Natural killer cell (primary cell): Measurements from ENCODE around the gene BAHD1. TPM values are rescaled to one million over a fixed set of nuclear protein-coding genes. Genes with fewer than 3 reads are reported as not detected.

ENCODE experiments used
- ATAC-seq, 3 donors: fragments of 150-1000 bp in 2 of 3; fragments of 200-7000 bp in 1 of 3; cut with Tn5 transposase; 1 replicate in 1 of 3; 2 replicates in 2 of 3; pipeline ENCODE4 v1.10.0; 2021; ENCODE audit warnings: mild to moderate bottlenecking in 2 of 3, moderate library complexity in 2 of 3
- DNase-seq, 2 donors: peaks; one replicate each; pipeline versions ENCODE4 v3.0.0 to v3.0.0-alpha.2; 2013 to 2021; ENCODE audit warnings: mixed read lengths in 1 of 2
- H3K27ac ChIP-seq: one replicate; pipeline ENCODE4 v1.5.1; 2013; ENCODE audit warnings: mild to moderate bottlenecking, low read length
- H3K27me3 ChIP-seq: one replicate; pipeline ENCODE4 v1.6.1; 2013; ENCODE audit warnings: low read length; ENCODE audit not compliant: control insufficient read depth, insufficient read depth
- H3K36me3 ChIP-seq: one replicate; pipeline ENCODE4 v1.6.1; 2013; ENCODE audit warnings: low read length; ENCODE audit not compliant: control insufficient read depth, insufficient read depth
- H3K4me1 ChIP-seq: one replicate; pipeline ENCODE4 v1.6.1; 2013; ENCODE audit warnings: low read length; ENCODE audit not compliant: control insufficient read depth, insufficient read depth
- H3K4me3 ChIP-seq: one replicate; pipeline ENCODE4 v1.5.1; 2013; ENCODE audit warnings: low read length
- H3K9me3 ChIP-seq: one replicate; pipeline ENCODE4 v1.6.1; 2013; ENCODE audit warnings: low read length; ENCODE audit not compliant: control insufficient read depth, insufficient read depth
- H3K27ac Mint-ChIP-seq, 2 donors: one replicate each; pipeline ENCODE4 v1.8.0; 2022; ENCODE audit warnings: mild to moderate bottlenecking in 2 of 2, mixed read lengths in 2 of 2, moderate library complexity in 1 of 2
- H3K27me3 Mint-ChIP-seq, 2 donors: one replicate each; pipeline ENCODE4 v1.8.0; 2022; ENCODE audit warnings: low read depth in 2 of 2, mixed read lengths in 2 of 2
- H3K36me3 Mint-ChIP-seq: one replicate; pipeline ENCODE4 v1.8.0; 2022; ENCODE audit warnings: mixed read lengths
- H3K4me1 Mint-ChIP-seq, 2 donors: one replicate each; pipeline ENCODE4 v1.8.0; 2022; ENCODE audit warnings: mixed read lengths in 2 of 2
- H3K4me3 Mint-ChIP-seq: one replicate; pipeline ENCODE4 v1.8.0; 2022; ENCODE audit warnings: mild to moderate bottlenecking, moderate library complexity, mixed read lengths
- H3K9me3 Mint-ChIP-seq, 2 donors: one replicate each; pipeline ENCODE4 v1.8.0; 2022; ENCODE audit warnings: mixed read lengths in 2 of 2
- WGBS: methylation state at CpG from one replicate; pipeline ENCODE4 v1.1.7; 2013; ENCODE audit warnings: missing lambda C conversion rate; ENCODE audit not compliant: insufficient coverage; 5-methylcytosine and 5-hydroxymethylcytosine counted together
- intact Hi-C: fragments of 100-400 bp; cut with micrococcal nuclease; formaldehyde crosslinking; loops from one replicate; pipeline ENCODE4 v1.14.2; 2022
- total RNA-seq, 4 donors: library from RNA; stranded (reverse); fragments of 120-200 nt in 1 of 4; gene quantifications; one replicate each; pipeline versions ENCODE4 v1.2.3 to v1.2.4, GENCODE V29; 2013 to 2022
- TF ChIP-seq, protein P1 (sequence below): fragments of 200-600 bp; IDR thresholded peaks from one replicate; pipeline ENCODE4 v1.8.0; 2022; ENCODE audit warnings: antibody characterized with exemption

BAHD1 gene
- total RNA-seq, 3 donors from 2014 or later (not counting 1 experiment from before 2014, with no cell fraction given), result 29.4 to 48.9 (median 41.8) TPM

DNA sequence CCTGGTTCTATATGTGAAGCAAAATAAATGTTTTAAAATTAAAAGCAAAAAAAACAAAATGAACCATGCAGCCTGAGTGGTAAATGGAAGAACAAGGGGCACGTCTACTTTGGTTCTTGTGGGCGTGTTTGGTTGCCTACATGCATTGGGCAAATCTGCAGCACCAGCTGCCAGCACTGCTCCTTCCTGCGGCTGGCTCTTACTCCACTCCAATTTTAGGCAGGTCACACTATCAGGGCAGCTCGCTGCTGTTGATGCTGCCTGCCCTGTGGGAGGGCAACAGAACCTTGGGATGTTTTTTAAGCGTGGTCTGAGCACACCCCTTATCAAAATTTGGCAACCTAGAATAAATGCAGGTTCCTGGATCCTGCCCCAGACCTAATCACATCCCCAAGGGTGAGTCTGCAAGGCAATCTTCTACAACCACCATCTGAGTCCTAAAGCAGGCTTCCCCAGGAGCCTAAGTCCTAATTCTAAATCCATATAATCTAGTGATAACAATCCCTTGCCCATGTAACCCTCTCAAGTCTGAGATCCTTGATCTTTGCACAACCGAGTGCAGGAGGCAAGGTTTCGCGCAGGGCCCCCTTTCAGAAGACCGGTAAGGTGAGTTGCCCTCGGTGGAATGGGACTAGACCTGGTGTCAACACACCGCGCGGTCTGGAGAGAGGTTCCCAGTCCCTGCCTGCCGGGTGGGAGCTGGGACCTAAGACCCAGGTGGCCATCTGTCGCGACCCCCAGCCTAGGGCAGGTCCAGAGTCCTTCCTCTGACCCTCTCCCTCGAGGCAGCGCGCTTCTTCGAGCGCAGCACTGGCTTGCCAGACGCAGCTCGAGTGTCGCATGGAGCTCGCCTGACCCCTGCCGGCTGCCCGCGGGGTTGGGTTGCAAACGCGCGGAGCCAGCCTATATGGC, 19.3 kb upstream of the BAHD1 start:
- H3K36me3 Mint-ChIP-seq, result no peaks in the 10 kb centered on the region
- no peak overlapping the region for H3K27ac ChIP-seq
- no peak overlapping the region for H3K27ac Mint-ChIP-seq
- H3K4me3 Mint-ChIP-seq, result no peak overlapping the region
- no peaks in the 10 kb centered on the region for H3K9me3 ChIP-seq
- H3K9me3 Mint-ChIP-seq, result no peaks in the 10 kb centered on the region
- TF ChIP-seq, protein P1, sequence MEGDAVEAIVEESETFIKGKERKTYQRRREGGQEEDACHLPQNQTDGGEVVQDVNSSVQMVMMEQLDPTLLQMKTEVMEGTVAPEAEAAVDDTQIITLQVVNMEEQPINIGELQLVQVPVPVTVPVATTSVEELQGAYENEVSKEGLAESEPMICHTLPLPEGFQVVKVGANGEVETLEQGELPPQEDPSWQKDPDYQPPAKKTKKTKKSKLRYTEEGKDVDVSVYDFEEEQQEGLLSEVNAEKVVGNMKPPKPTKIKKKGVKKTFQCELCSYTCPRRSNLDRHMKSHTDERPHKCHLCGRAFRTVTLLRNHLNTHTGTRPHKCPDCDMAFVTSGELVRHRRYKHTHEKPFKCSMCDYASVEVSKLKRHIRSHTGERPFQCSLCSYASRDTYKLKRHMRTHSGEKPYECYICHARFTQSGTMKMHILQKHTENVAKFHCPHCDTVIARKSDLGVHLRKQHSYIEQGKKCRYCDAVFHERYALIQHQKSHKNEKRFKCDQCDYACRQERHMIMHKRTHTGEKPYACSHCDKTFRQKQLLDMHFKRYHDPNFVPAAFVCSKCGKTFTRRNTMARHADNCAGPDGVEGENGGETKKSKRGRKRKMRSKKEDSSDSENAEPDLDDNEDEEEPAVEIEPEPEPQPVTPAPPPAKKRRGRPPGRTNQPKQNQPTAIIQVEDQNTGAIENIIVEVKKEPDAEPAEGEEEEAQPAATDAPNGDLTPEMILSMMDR, result peak; percentile 86
- peak; percentile 73 to 85 for DNase-seq
- H3K27me3 ChIP-seq, result no peaks in the 10 kb centered on the region
- no peak overlapping the region for H3K4me3 ChIP-seq
- H3K27me3 Mint-ChIP-seq, result no peaks in the 10 kb centered on the region
- peak; percentile 93 to 100 (median 98) for ATAC-seq
- H3K4me1 Mint-ChIP-seq, result no peaks in the 10 kb centered on the region
- peaks cover 13% of the 10 kb centered on the region for H3K36me3 ChIP-seq
- intact Hi-C loops, result loop anchor here (1.0 kb wide), 4 partner anchors 53 to 204 kb away; no protein-coding TSS in a partner anchor
- peaks cover 6% of the 10 kb centered on the region for H3K4me1 ChIP-seq
- 27% methylated on average over 31 of the region's 31 CpGs for WGBS

DNA sequence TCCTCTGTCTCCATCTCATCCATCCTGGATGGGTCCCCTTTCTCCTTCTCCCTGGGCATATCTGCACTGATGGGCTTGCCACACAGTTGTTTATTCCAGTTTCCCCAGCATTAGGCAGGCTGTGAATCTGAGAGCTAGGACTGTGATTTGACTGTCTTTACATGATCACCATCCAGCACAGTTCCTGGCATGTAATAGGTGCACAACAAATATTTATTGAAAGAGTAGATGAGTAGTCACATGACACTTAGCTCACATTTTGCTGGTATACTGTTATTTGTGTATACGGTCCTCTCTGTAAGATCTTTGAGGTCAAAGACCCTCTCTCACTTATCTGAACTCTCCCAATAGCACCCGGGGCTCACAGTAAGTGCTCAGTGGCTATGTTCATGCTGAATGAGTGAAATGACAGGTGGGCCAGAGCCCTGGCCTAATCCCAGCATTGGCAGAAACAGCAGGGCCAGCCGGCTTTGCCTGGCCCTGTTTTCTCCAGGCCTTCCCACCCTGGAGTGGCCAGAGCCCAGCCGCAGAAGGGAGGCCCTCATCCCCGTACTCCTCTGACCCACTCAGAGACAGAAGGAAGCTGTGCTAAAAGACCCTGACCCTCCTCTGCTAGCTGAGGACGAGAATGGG, 16.2 kb upstream of the BAHD1 start:
- H3K27me3 ChIP-seq, result no peaks in the 10 kb centered on the region
- Mint-ChIP-seq H3K36me3 (no peaks in the 10 kb centered on the region), H3K4me1 (no peaks in the 10 kb centered on the region), H3K27ac (no peak overlapping the region), H3K4me3 (no peak overlapping the region), H3K9me3 (no peaks in the 10 kb centered on the region), H3K27me3 (no peaks in the 10 kb centered on the region)
- 97% methylated on average over 6 of the region's 6 CpGs for WGBS
- H3K4me1 ChIP-seq, result peaks cover 6% of the 10 kb centered on the region
- H3K4me3 ChIP-seq, result no peak overlapping the region
- DNase-seq, result no peak
- ATAC-seq, result no peak
- peaks cover 5% of the 10 kb centered on the region for H3K36me3 ChIP-seq
- no peaks in the 10 kb centered on the region for H3K9me3 ChIP-seq
- intact Hi-C loops, result no loop called here
- TF ChIP-seq, protein P1, result no peak
- H3K27ac ChIP-seq, result no peak overlapping the region

DNA sequence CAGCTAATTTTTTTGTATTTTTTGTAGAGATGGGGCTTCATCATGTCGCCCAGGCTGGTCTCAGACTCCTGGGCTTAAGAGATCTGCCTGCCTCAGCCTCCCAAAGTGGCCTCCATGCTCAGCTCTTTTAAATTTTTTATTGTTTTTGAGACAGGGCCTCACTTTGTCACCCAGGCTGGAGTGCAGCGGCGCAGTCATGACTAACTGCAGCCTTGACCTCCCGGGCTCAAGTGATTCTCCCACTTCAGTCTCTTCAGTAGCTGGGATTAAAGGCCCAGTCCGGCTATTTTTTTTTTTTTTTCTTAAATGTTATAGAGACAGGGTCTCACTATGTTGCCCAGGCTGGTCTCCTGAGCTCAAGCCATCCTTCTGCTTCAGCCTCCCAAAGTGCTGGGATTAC, 15.1 kb upstream of the BAHD1 start:
- no peaks in the 10 kb centered on the region for H3K27me3 Mint-ChIP-seq
- Histone ChIP-seq H3K9me3 (no peaks in the 10 kb centered on the region), H3K27ac (no peak overlapping the region), H3K36me3 (peaks cover 5% of the 10 kb centered on the region), H3K4me1 (peaks cover 6% of the 10 kb centered on the region), H3K4me3 (no peak overlapping the region), H3K27me3 (no peaks in the 10 kb centered on the region)
- no peak for DNase-seq
- 94% methylated on average over 4 of the region's 5 CpGs for WGBS
- ATAC-seq, result no peak
- H3K27ac Mint-ChIP-seq, result no peak overlapping the region
- no peaks in the 10 kb centered on the region for H3K4me1 Mint-ChIP-seq
- H3K36me3 Mint-ChIP-seq, result no peaks in the 10 kb centered on the region
- TF ChIP-seq, protein P1, result no peak
- H3K4me3 Mint-ChIP-seq, result no peak overlapping the region
- H3K9me3 Mint-ChIP-seq, result no peaks in the 10 kb centered on the region
- intact Hi-C loops, result no loop called here
